DOHH2 (cell line): Measurements from ENCODE around the gene MRPL38.

ENCODE experiments used
- H3F3A ChIP-seq: fragments of 200-600 bp; sonication (generic), shearing (Covaris generic); 2 replicates; pipeline ENCODE4 v1.6.0; 2016; ENCODE audit warnings: antibody characterized with exemption, mild to moderate bottlenecking; ENCODE audit not compliant: control insufficient read depth, insufficient read depth
- H3K27ac ChIP-seq: fragments of 200-600 bp; sonication (generic); 2 replicates; pipeline ENCODE4 v1.5.1; 2014; ENCODE audit warnings: low read depth, mild to moderate bottlenecking, low read length, moderate library complexity
- H3K27me3 ChIP-seq: fragments of 200-600 bp; sonication (generic); 2 replicates; pipeline ENCODE4 v1.6.1; 2014; ENCODE audit warnings: mild to moderate bottlenecking, low read length, mixed read lengths; ENCODE audit not compliant: control insufficient read depth
- H3K36me3 ChIP-seq: fragments of 200-600 bp; sonication (generic); 2 replicates; pipeline ENCODE4 v1.6.1; 2014; ENCODE audit warnings: mild to moderate bottlenecking, low read length, moderate library complexity, mixed read lengths; ENCODE audit not compliant: control insufficient read depth
- H3K4me1 ChIP-seq: fragments of 200-600 bp; sonication (generic); 2 replicates; pipeline ENCODE4 v1.6.1; 2014; ENCODE audit warnings: mild to moderate bottlenecking, low read length, mixed read lengths; ENCODE audit not compliant: control insufficient read depth
- H3K4me2 ChIP-seq: fragments of 200-600 bp; sonication (generic); 2 replicates; pipeline ENCODE4 v1.6.0; 2014; ENCODE audit warnings: mild to moderate bottlenecking, low read length, moderate library complexity
- H3K4me3 ChIP-seq: fragments of 200-600 bp; sonication (generic); 2 replicates; pipeline ENCODE4 v1.5.1; 2014; ENCODE audit warnings: mild to moderate bottlenecking, low read length, mixed read lengths
- H3K79me2 ChIP-seq: fragments of 200-600 bp; sonication (generic); 2 replicates; pipeline ENCODE4 v1.6.1; 2014; ENCODE audit warnings: mild to moderate bottlenecking, low read length, mixed read lengths; ENCODE audit not compliant: control insufficient read depth
- H3K9me2 ChIP-seq: fragments of 200-600 bp; sonication (generic); replicated peaks from 2 replicates; pipeline ENCODE4 v1.6.1; 2014; ENCODE audit warnings: mild to moderate bottlenecking, low read length, mixed read lengths; ENCODE audit not compliant: control insufficient read depth
- H3K9me3 ChIP-seq: fragments of 200-600 bp; sonication (generic); 2 replicates; pipeline ENCODE4 v1.6.1; 2014; ENCODE audit warnings: antibody characterized with exemption, low read length, mixed read lengths; ENCODE audit not compliant: control insufficient read depth, insufficient read depth
- H4K20me1 ChIP-seq: fragments of 200-600 bp; sonication (generic); 2 replicates; pipeline ENCODE4 v1.6.0; 2014; ENCODE audit warnings: low read depth, mild to moderate bottlenecking, antibody characterized with exemption, low read length, moderate library complexity; ENCODE audit not compliant: control insufficient read depth, insufficient read depth
- EZH2phosphoT487 ChIP-seq: fragments of 200-600 bp; sonication (generic); IDR thresholded peaks from 2 replicates; pipeline ENCODE4 v1.6.1; 2017; ENCODE audit warnings: borderline replicate concordance, mild to moderate bottlenecking, antibody characterized with exemption, low read length, moderate library complexity, mixed read lengths
- TF ChIP-seq, protein P1 (sequence below): fragments of 200-600 bp; sonication (generic); IDR thresholded peaks from one replicate; pipeline ENCODE4 v1.5.1; 2014; ENCODE audit warnings: antibody characterized with exemption, mild to moderate bottlenecking, low read depth, low read length; ENCODE audit not compliant: poor library complexity, severe bottlenecking

MRPL38 gene

DNA sequence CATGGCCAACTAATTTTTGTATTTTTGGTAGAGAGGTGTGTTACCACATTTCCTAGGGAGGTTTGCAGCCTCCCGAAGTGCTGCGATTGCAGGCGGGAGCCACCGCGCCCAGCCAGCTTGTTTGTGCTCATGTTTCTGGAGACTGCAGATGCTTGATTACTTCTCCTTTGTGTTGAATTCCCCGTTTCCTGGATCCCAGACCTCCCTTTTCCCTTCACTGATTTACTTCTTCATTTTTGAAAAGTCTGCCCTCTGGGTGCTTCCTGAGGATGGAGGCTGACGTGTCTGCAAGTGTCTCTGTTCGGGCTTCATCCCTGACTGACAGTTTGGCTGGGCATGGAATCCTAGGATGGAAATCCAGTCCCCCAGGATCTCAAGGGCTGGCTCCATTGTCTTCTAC, 19.3 kb downstream of the MRPL38 start:
- no peak overlapping the region for H3K27ac ChIP-seq
- no peak overlapping the region for H3K4me3 ChIP-seq
- no peak overlapping the region for H3K4me2 ChIP-seq
- no peaks in the 10 kb centered on the region for H3K9me2 ChIP-seq
- peaks cover 5% of the 10 kb centered on the region; the same call in 1 of the 2 replicates for H3F3A ChIP-seq
- H3K36me3 ChIP-seq, result peaks cover 11% of the 10 kb centered on the region
- H4K20me1 ChIP-seq, result no peaks in the 10 kb centered on the region
- no peaks in the 10 kb centered on the region for H3K4me1 ChIP-seq
- H3K79me2 ChIP-seq, result no peaks in the 10 kb centered on the region
- TF ChIP-seq EZH2phosphoT487, result no peak
- TF ChIP-seq, protein P1, sequence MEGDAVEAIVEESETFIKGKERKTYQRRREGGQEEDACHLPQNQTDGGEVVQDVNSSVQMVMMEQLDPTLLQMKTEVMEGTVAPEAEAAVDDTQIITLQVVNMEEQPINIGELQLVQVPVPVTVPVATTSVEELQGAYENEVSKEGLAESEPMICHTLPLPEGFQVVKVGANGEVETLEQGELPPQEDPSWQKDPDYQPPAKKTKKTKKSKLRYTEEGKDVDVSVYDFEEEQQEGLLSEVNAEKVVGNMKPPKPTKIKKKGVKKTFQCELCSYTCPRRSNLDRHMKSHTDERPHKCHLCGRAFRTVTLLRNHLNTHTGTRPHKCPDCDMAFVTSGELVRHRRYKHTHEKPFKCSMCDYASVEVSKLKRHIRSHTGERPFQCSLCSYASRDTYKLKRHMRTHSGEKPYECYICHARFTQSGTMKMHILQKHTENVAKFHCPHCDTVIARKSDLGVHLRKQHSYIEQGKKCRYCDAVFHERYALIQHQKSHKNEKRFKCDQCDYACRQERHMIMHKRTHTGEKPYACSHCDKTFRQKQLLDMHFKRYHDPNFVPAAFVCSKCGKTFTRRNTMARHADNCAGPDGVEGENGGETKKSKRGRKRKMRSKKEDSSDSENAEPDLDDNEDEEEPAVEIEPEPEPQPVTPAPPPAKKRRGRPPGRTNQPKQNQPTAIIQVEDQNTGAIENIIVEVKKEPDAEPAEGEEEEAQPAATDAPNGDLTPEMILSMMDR, result no peak
- H3K9me3 ChIP-seq, result no peaks in the 10 kb centered on the region
- H3K27me3 ChIP-seq, result 0 out of 2 replicates have a peak, but pooled peaks cover 3% of the 10 kb centered on the region

DNA sequence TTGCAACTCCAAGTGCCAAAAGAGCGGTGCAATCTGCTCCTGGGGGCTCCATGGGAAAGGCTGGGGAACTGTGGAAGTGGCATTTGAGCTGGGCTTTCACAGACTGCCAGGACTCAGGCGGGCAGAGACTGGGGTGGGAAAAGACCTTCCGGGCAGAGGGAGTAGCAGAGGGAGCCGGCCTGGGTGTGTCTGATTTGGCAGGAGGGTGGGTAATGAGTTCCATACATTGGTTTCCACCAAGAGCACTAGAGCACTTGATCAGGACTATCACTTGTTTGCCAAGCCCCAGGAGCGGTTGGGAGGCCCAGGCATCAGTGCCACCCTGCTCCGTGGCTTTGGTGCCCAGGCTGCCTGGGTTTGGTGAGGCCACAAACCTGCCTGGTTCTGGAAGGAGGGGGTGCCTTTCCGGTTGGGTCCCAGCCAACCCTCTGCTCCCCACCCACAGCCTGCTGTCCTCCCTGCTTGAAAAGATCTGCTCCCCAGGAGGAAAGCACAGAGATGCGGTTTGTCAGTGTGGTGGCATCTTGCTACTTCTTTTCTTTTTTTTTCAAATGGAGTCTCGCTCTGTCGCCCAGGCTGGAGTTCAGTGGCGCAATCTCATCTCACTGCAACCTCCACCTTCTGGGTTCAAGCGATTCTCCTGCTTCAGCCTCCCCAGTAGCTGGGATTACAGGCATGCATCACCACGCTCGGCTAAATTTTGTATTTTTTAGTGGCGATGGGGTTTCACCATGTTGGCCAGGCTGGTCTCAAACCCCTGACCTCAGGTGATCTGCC, 22.8 kb downstream of the MRPL38 start:
- Histone ChIP-seq H3K4me2 (no peak overlapping the region), H3K9me2 (no peaks in the 10 kb centered on the region), H3K27ac (no peak overlapping the region), H3K9me3 (no peaks in the 10 kb centered on the region), H3K4me3 (no peak overlapping the region), H3F3A (0 out of 2 replicates have a peak, but pooled peaks cover 3% of the 10 kb centered on the region), H4K20me1 (no peaks in the 10 kb centered on the region), H3K79me2 (peaks cover 7% of the 10 kb centered on the region), H3K4me1 (peaks cover 23% of the 10 kb centered on the region), H3K27me3 (peaks cover 11% of the 10 kb centered on the region), H3K36me3 (no peaks in the 10 kb centered on the region)
- TF ChIP-seq, protein P1, result no peak
- TF ChIP-seq EZH2phosphoT487, result no peak

DNA sequence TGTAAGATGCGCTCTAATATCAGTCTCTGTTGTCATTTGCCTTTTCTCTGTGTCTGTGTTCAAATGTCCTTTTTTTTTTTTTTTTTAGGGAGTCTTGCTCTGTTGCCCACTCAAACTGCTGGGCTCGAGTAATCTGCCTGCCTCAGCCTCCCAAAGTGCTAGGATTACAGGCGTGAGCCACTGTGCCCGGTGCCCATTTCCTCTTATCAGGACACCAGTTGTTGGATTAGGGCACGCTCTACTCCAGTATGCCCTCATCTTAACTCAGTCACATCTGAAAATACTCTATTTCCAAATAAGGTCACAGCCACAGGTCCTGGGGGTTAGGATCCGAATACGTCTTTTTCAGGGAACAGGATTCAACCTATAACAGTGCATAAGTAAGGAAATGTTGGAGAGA, 24.4 kb downstream of the MRPL38 start:
- TF ChIP-seq EZH2phosphoT487, result no peak
- TF ChIP-seq, protein P1, result no peak
- 0 out of 2 replicates have a peak, but pooled peaks cover 6% of the 10 kb centered on the region for H3F3A ChIP-seq

More for the DNA sequence above, 24.4 kb downstream of the MRPL38 start:
- H3K4me1 ChIP-seq, result peaks cover 39% of the 10 kb centered on the region
- no peaks in the 10 kb centered on the region for H4K20me1 ChIP-seq
- peaks cover 6% of the 10 kb centered on the region for H3K36me3 ChIP-seq
- H3K4me3 ChIP-seq, result no peak overlapping the region
- peaks cover 11% of the 10 kb centered on the region for H3K27me3 ChIP-seq
- no peak overlapping the region for H3K4me2 ChIP-seq
- no peaks in the 10 kb centered on the region for H3K9me3 ChIP-seq
- no peak overlapping the region for H3K27ac ChIP-seq
- peaks cover 15% of the 10 kb centered on the region for H3K79me2 ChIP-seq
- H3K9me2 ChIP-seq, result no peaks in the 10 kb centered on the region
